Brain microvascular endothelial cell (primary cell): ENCODE data around the gene TSPAN15.

Experiments
- DNase-seq: peaks from one replicate; pipeline ENCODE4 v3.0.0-alpha.2; 2020
- H3K27ac ChIP-seq: fragments of 250-450 bp; sonication (Bioruptor Pico); 2 replicates; pipeline ENCODE4 v1.5.1; 2020; ENCODE audit warnings: mild to moderate bottlenecking, moderate library complexity
- H3K27me3 ChIP-seq: fragments of 250-450 bp; sonication (Bioruptor Pico); replicated peaks from 2 replicates; pipeline ENCODE4 v1.5.1; 2020; ENCODE audit warnings: mild to moderate bottlenecking
- H3K36me3 ChIP-seq: fragments of 250-450 bp; sonication (Bioruptor Pico); replicated peaks from 2 replicates; pipeline ENCODE4 v1.5.1; 2020; ENCODE audit warnings: mild to moderate bottlenecking
- H3K4me3 ChIP-seq: 2 replicates; pipeline ENCODE4 v1.5.1; 2011; ENCODE audit warnings: low read depth, mild to moderate bottlenecking, control low read depth, low read length, moderate library complexity
- in situ Hi-C: cut with HindIII; loops from 2 replicates; pipeline ENCODE4 v1.10.0; 2017; ENCODE audit warnings: low sequenced_read_pairs, low pct_ligation_motif_present
- TF ChIP-seq, protein P1 (sequence below): IDR thresholded peaks from 2 replicates; pipeline ENCODE4 v1.5.1; 2011; ENCODE audit warnings: low read depth, mild to moderate bottlenecking, moderate library complexity, low read length, control low read depth, inconsistent platforms; ENCODE audit errors: missing control alignments

TSPAN15 gene

DNA sequence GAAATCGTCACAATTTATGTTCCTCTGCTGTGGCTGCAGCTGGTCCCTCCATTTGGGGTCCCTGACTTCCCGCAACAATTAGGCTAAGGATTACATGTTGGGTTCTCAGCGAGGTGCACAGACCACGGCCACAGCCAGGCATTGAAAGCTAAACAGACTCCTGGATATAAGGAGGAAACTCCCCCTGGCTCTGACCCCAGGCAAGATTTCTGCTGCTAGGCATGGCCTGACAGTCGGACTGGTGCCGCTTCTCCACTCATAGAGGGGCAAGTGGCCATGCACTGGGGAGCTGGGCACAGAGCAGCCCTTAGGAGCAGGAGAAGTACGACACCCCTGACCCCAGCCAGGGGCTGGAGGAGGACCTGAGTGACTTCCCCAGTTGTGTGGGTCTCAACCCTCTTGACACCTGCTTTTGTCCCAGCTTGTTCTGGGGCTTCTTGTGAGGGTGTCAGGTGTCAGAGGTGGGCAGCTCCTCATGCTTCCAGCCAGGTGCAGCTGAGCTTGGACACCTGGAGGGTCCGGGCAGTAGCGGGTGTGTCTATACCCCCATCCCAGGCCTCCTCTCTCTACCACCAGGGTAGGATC, 38.3 kb downstream of the TSPAN15 start:
- TF ChIP-seq, protein P1, sequence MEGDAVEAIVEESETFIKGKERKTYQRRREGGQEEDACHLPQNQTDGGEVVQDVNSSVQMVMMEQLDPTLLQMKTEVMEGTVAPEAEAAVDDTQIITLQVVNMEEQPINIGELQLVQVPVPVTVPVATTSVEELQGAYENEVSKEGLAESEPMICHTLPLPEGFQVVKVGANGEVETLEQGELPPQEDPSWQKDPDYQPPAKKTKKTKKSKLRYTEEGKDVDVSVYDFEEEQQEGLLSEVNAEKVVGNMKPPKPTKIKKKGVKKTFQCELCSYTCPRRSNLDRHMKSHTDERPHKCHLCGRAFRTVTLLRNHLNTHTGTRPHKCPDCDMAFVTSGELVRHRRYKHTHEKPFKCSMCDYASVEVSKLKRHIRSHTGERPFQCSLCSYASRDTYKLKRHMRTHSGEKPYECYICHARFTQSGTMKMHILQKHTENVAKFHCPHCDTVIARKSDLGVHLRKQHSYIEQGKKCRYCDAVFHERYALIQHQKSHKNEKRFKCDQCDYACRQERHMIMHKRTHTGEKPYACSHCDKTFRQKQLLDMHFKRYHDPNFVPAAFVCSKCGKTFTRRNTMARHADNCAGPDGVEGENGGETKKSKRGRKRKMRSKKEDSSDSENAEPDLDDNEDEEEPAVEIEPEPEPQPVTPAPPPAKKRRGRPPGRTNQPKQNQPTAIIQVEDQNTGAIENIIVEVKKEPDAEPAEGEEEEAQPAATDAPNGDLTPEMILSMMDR = no peak
- no peak overlapping the region for H3K4me3 ChIP-seq
- H3K27ac ChIP-seq = no peak overlapping the region
- H3K27me3 ChIP-seq = no peaks in the 10 kb centered on the region
- H3K36me3 ChIP-seq = no peaks in the 10 kb centered on the region
- DNase-seq = no peak
- in situ Hi-C loops = no loop called here

DNA sequence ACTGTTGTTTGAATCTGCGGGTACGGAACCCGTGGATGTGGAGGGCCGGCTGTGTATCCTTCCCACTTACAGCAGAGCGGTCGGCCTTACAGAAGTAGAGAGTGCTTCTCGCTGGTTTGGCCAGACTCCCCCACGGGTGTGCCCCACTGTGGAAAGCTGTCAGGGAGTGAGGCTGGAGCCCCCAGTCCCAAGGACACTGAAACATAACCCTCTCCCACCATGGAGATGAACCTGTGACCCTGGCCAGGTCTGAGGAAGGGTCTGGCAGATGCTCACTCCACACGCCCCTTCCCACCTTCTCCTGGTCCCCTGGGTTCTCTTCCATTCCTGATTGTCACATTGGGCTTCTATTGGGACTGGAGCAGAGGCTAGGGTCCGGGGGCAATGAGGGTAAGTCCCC, 39.6 kb downstream of the TSPAN15 start:
- Histone ChIP-seq H3K27ac (no peak overlapping the region), H3K36me3 (no peaks in the 10 kb centered on the region), H3K27me3 (no peaks in the 10 kb centered on the region), H3K4me3 (no peak overlapping the region)
- no peak for DNase-seq
- TF ChIP-seq, protein P1 = no peak
- in situ Hi-C loops = no loop called here

DNA sequence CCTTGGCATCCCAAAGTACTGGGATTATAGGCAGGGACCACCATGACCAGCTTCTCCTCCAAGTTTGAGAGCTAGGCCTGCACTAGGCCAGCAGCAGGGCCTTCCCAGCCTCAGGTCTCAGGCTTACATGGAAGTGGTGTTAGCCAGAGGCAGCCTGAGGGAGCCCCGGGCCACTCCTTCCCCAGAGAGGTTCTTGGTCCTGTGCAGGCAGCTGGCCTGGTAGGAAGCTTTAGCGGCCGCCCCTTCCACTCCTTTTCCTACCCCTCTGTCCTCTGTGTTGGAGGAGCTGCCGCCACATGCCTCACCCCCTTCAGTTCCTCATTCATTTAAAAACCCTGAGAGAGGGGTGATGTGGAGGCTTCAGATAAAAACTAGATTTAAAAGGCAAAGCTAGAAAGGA, 40.3 kb downstream of the TSPAN15 start:
- in situ Hi-C loops = no loop called here
- no peak for DNase-seq
- TF ChIP-seq, protein P1 = no peak
- no peaks in the 10 kb centered on the region for H3K36me3 ChIP-seq
- no peak overlapping the region for H3K27ac ChIP-seq
- H3K27me3 ChIP-seq = no peaks in the 10 kb centered on the region
- H3K4me3 ChIP-seq = no peak overlapping the region

DNA sequence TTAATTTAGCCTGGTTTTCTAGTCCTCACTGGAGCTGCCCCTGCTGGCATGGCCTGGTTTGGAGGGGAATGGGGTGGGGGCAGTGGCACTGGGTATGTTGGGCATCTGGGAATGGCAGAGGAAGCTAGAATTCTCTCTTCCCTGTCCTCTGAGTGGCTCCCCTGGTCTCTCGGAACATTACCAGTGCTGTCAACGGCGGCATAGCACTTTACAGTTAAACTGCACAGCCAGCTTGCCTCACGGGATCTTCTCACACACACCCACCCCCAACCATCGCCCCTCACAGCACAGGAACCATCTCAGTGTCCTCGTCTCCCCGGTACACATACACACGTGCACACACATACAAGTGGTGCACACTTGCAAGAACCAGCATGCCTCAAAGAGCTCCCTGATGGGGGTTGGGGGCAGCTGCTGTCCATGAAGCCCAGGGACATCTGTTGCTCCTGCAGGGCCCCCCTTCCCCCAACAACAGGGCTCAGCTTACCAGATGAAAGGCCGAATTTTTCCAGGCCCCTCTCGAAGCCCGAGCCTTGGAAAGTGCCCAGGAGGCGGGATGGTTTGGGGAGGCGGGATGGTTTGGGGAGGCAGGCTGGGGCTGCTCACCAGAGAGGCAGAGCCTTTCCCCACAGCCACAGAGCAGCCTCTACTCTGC, 41.0 kb downstream of the TSPAN15 start:
- Histone ChIP-seq H3K27ac (no peak overlapping the region), H3K36me3 (no peaks in the 10 kb centered on the region), H3K4me3 (no peak overlapping the region), H3K27me3 (no peaks in the 10 kb centered on the region)
- TF ChIP-seq, protein P1 = no peak
- DNase-seq = no peak
- in situ Hi-C loops = no loop called here

DNA sequence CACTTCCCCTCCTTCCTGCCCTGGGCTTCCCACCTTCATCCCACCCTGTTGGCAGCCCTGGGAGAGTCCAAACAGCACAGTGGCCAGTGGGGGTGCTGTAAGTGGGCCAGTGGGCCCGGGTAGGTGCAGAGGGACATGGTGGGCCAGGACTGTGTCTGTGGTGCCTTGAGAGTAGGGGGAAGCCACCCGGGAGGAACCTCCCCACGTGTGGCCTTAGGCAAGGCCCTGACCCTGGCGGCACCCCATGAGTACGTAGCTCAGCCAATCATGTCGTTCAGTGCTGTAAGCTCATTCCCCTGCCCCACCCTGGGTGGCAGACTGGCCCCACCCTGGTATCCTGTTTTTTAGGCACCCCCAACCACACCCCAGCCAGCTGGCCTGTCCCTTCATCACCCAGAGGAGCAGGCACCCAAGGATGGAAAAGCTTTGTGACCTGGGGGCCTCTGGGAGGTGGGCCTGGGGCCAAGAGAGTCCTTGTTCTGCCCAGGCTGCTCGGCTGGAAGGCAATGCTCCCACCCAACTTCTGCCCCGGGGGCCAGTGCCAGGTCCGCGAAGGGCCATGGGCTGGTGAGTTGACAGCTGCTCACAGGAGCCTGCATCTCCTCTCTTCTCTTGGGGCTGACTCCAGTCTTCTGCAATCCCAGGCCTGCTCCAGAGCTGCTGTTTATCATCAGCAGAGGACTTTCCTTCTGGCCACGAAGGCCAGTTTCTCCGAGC, 41.6 kb downstream of the TSPAN15 start:
- no peaks in the 10 kb centered on the region for H3K27me3 ChIP-seq
- H3K4me3 ChIP-seq = no peak overlapping the region
- no peak for DNase-seq
- H3K27ac ChIP-seq = no peak overlapping the region
- H3K36me3 ChIP-seq = no peaks in the 10 kb centered on the region
- TF ChIP-seq, protein P1 = no peak
- in situ Hi-C loops = no loop called here
